Endothelial cell of umbilical vein (primary cell): Measurements from ENCODE around the gene SLC25A26. TPM values are rescaled to one million over a fixed set of nuclear protein-coding genes. Genes with fewer than 3 reads are reported as not detected.

Experiments used
- BruUV-seq: library from RNA; stranded (reverse); fragments of 400-500 nt; replicated peaks from 2 replicates; lab custom pipeline; 2021; lab: Mats Ljungman, UMichigan
- CTCF ChIA-PET: fragments of 300-600, 350-600 bp; sonication (Branson Sonifier 250); formaldehyde crosslinking; loops from one replicate; lab custom pipeline; 2021; ENCODE audit warnings: antibody characterized with exemption, inconsistent platforms; lab: Charles Lee
- POLR2A ChIA-PET: fragments of 300-600, 350-600 bp; sonication (Branson Sonifier 250); formaldehyde crosslinking; loops from one replicate; lab custom pipeline; 2021; ENCODE audit warnings: antibody characterized with exemption, inconsistent platforms; lab: Charles Lee
- DNase-seq: peaks from one replicate; pipeline ENCODE4 v3.0.0-alpha.2; 2011; ENCODE audit warnings: low read depth, low spot score
- FAIRE-seq: peaks from 2 replicates; lab custom pipeline; 2011; peaks lifted over from hg19 to GRCh38; lab: Jason Lieb, UNC
- H2AFZ ChIP-seq: 2 replicates; pipeline ENCODE4 v1.6.0; 2012; ENCODE audit warnings: low read depth, low read length, control low read depth, inconsistent platforms
- H3K27ac ChIP-seq: 2 replicates; pipeline ENCODE4 v1.5.1; 2011; ENCODE audit warnings: low read depth, mild to moderate bottlenecking, control low read depth, low read length, moderate library complexity; ENCODE audit not compliant: insufficient read depth
- H3K27me3 ChIP-seq, 2 experiments: 2 replicates each; pipeline versions ENCODE4 v1.6.0 to v1.6.1; 2011; ENCODE audit warnings: low read length in 2 of 2, mixed read lengths in 1 of 2; ENCODE audit not compliant: control insufficient read depth in 2 of 2, insufficient read depth in 2 of 2
- H3K36me3 ChIP-seq, 2 experiments: 2 replicates in 1 of 2; 3 replicates in 1 of 2; pipeline ENCODE4 v1.5.1; 2011; ENCODE audit warnings: low read length in 2 of 2, mild to moderate bottlenecking in 1 of 2, moderate library complexity in 1 of 2; ENCODE audit not compliant: control insufficient read depth in 2 of 2, insufficient read depth in 2 of 2; ENCODE audit errors: extremely low read depth in 1 of 2
- H3K4me1 ChIP-seq: 3 replicates; pipeline ENCODE4 v1.5.1; 2011; ENCODE audit warnings: mild to moderate bottlenecking, low read length; ENCODE audit not compliant: control insufficient read depth, insufficient read depth; ENCODE audit errors: extremely low read depth
- H3K4me2 ChIP-seq: 2 replicates; pipeline ENCODE4 v1.6.1; 2011; ENCODE audit warnings: low read length, control low read depth, mixed read lengths; ENCODE audit not compliant: insufficient read depth
- H3K4me3 ChIP-seq, 3 experiments: fragments of 200-600 bp in 1 of 3; sonication (generic), shearing (Covaris generic) in 1 of 3; replicated peaks in 1 of 3; 2 replicates each; pipeline ENCODE4 v1.5.1; 2011 to 2016; ENCODE audit warnings: control low read depth in 3 of 3, low read length in 3 of 3, mild to moderate bottlenecking in 2 of 3, inconsistent platforms in 1 of 3, low read depth in 1 of 3, moderate library complexity in 1 of 3; ENCODE audit not compliant: insufficient read depth in 1 of 3
- H3K79me2 ChIP-seq: 2 replicates; pipeline ENCODE4 v1.6.0; 2012; ENCODE audit warnings: low read length, inconsistent platforms; ENCODE audit not compliant: control insufficient read depth, insufficient read depth
- H3K9ac ChIP-seq: replicated peaks from 2 replicates; pipeline ENCODE3; 2011; ENCODE audit warnings: low read length, control low read depth; ENCODE audit not compliant: insufficient read depth; ENCODE audit errors: extremely low read depth
- H3K9me1 ChIP-seq: replicated peaks from 3 replicates; pipeline ENCODE4 v1.6.0; 2011; ENCODE audit warnings: mild to moderate bottlenecking, low read length; ENCODE audit not compliant: control insufficient read depth, insufficient read depth; ENCODE audit errors: extremely low read depth
- H3K9me3 ChIP-seq: replicated peaks from 2 replicates; pipeline ENCODE4 v1.5.1; 2012; ENCODE audit warnings: low read length, inconsistent platforms; ENCODE audit not compliant: control insufficient read depth, insufficient read depth
- H4K20me1 ChIP-seq: replicated peaks from 2 replicates; pipeline ENCODE3; 2011; ENCODE audit warnings: mild to moderate bottlenecking, low read length; ENCODE audit not compliant: control insufficient read depth, insufficient read depth; ENCODE audit errors: extremely low read depth
- GATA2 ChIP-seq: IDR thresholded peaks from 2 replicates; pipeline ENCODE4 v1.7.0; 2011; ENCODE audit warnings: low read depth, mild to moderate bottlenecking, moderate library complexity, mixed read lengths, low read length; ENCODE audit not compliant: insufficient read length, insufficient read depth
- JUN ChIP-seq: IDR thresholded peaks from 2 replicates; pipeline ENCODE4 v1.6.1; 2011; ENCODE audit warnings: borderline replicate concordance, low read depth; ENCODE audit not compliant: insufficient read length, insufficient read depth
- POLR2AphosphoS5 ChIP-seq: IDR thresholded peaks from 2 replicates; pipeline ENCODE4 v1.6.1; 2012; ENCODE audit warnings: low read depth, mild to moderate bottlenecking, control low read depth, low read length, moderate library complexity; ENCODE audit not compliant: insufficient read depth
- dilution Hi-C: fragments of 300-500 bp; cut with MboI; formaldehyde crosslinking; loops from one replicate; pipeline ENCODE4 v1.15.0; 2019; ENCODE audit warnings: low sequenced_read_pairs; ENCODE audit not compliant: extremely low pct_ligation_motif_present
- intact Hi-C: fragments of 100-400 bp; cut with micrococcal nuclease; formaldehyde crosslinking; loops from one replicate; pipeline ENCODE4 v1.10.0; 2022
- polyA plus RNA-seq, 4 experiments: library from polyadenylated mRNA; depleted of rRNA in 3 of 4; stranded (reverse) in 3 of 4; unstranded in 1 of 4; fragments of >200 nt; gene quantifications; 2 replicates each; pipeline versions ENCODE4 v1.2.1 to v1.2.3, GENCODE V29; 2011 to 2012; ENCODE audit warnings: missing spikeins in 1 of 4
- total RNA-seq: library from RNA; stranded (reverse); gene quantifications from 2 replicates; pipeline ENCODE4 v1.2.3, GENCODE V29; 2021

The SLC25A26 gene
- total and polyA plus RNA-seq, 2 donors (not counting 3 experiments of a cell fraction or from before 2014, with no cell fraction given) = 11.8 to 23.5 TPM

- ChIA-PET CTCF (interaction anchor here (1.0 kb wide), 2 partner anchors 13 to 16 kb away, joined by 3 to 4 read pairs; no protein-coding TSS in a partner anchor), POLR2A (interaction anchor here (0.6 kb wide), 1 partner anchor 33 kb away, joined by 3 read pairs; no protein-coding TSS in a partner anchor)
- H3K9me1 ChIP-seq = no peaks in the 10 kb centered on the region
- TF ChIP-seq POLR2AphosphoS5 (no peak), GATA2 (no peak), JUN (no peak)
- no TSS peak for BruUV-seq
- no peaks in the 10 kb centered on the region for H4K20me1 ChIP-seq
- peaks cover 2% of the 10 kb centered on the region for H3K9me3 ChIP-seq
- no peaks in the 10 kb centered on the region for H3K36me3 ChIP-seq
- no peak for DNase-seq
- no peak overlapping the region for H3K4me3 ChIP-seq
- H3K27me3 ChIP-seq = no peaks in the 10 kb centered on the region
- dilution Hi-C loops (no loop called here), intact Hi-C loops (no loop called here)
- H2AFZ ChIP-seq = no peak overlapping the region
- peaks cover 21% of the 10 kb centered on the region for H3K79me2 ChIP-seq
- no peak overlapping the region for H3K4me2 ChIP-seq
- no peak overlapping the region for H3K27ac ChIP-seq
- no peak overlapping the region for H3K9ac ChIP-seq
- peaks cover 23% of the 10 kb centered on the region for H3K4me1 ChIP-seq
- FAIRE-seq = no peak
Measured at GRCh38 chr3:66425032-66425431, 204.2 kb downstream of the SLC25A26 start.

GRCh38 chr3:66425576-66426114, 204.8 kb downstream of the SLC25A26 start:
- DNase-seq = no peak
- Histone ChIP-seq H3K27ac (no peak overlapping the region), H3K27me3 (no peaks in the 10 kb centered on the region), H3K4me3 (no peak overlapping the region), H3K9me1 (no peaks in the 10 kb centered on the region), H4K20me1 (no peaks in the 10 kb centered on the region), H3K36me3 (no peaks in the 10 kb centered on the region), H2AFZ (no peak overlapping the region), H3K79me2 (peaks cover 24% of the 10 kb centered on the region), H3K9ac (no peak overlapping the region), H3K4me1 (peaks cover 23% of the 10 kb centered on the region), H3K9me3 (peaks cover 2% of the 10 kb centered on the region), H3K4me2 (no peak overlapping the region)
- POLR2A ChIA-PET = no interaction called here
- TF ChIP-seq POLR2AphosphoS5 (no peak), GATA2 (no peak)
- intact Hi-C loops = no loop called here
- CTCF ChIA-PET = interaction anchor here (1.0 kb wide), 2 partner anchors 14 to 16 kb away, joined by 3 to 4 read pairs; no protein-coding TSS in a partner anchor
- FAIRE-seq = no peak
- no TSS peak for BruUV-seq
- dilution Hi-C loops = no loop called here
